HG03575 (cell line): ENCODE results near the gene DPP7.

Experiments
- ATAC-seq: cut with Tn5 transposase; IDR thresholded peaks from one replicate; pipeline ENCODE4 v1.9.1; 2021; ENCODE audit not compliant: unreplicated experiment, insufficient number of reproducible peaks, low FRiP score; ENCODE audit errors: extremely low read depth

Gene DPP7

GRCh38 chr9:137099231-137099630, 15.3 kb downstream of the DPP7 start:
- no peak for ATAC-seq

GRCh38 chr9:137097761-137098462, 16.6 kb downstream of the DPP7 start:
- ATAC-seq = no peak

DNA sequence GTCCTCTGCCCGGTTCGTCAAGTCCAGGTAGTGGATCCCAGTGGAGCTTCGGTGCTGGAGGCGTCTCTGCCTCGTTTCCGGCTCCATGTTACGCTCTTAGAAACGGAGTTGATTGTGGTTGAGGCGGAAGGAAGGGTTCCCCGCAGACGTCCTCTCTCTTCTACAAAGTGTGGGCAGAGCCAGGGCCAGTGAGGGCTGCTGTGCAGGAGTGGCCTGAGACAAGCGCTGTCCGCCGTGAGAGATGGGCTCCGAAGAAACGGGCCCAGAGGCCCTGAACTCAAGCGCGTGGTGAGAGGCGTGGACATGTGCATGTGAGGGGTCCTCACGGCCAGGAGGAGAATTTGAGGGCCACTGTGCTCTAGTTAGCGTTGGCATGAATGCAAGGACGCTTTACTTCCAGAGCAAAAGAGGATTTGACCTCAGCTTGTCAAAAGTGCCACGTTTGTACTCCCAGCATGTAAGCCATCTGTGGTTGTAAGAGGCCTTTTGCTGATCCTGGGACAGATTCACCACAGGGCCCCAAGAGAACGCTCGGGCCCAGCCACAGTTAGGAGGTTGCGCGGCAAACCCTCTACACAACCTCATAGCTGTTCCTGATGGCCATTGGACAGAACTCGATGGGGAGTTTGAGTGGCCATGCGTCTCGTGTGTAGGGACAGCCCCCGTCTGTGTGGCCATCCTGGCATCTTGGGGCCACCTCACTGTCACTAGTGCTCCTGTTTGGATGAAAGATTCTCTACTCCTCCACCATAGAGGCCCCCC, 17.6 kb downstream of the DPP7 start:
- ATAC-seq = no peak

GRCh38 chr9:137095664-137096517, 18.6 kb downstream of the DPP7 start:
- no peak for ATAC-seq

DNA sequence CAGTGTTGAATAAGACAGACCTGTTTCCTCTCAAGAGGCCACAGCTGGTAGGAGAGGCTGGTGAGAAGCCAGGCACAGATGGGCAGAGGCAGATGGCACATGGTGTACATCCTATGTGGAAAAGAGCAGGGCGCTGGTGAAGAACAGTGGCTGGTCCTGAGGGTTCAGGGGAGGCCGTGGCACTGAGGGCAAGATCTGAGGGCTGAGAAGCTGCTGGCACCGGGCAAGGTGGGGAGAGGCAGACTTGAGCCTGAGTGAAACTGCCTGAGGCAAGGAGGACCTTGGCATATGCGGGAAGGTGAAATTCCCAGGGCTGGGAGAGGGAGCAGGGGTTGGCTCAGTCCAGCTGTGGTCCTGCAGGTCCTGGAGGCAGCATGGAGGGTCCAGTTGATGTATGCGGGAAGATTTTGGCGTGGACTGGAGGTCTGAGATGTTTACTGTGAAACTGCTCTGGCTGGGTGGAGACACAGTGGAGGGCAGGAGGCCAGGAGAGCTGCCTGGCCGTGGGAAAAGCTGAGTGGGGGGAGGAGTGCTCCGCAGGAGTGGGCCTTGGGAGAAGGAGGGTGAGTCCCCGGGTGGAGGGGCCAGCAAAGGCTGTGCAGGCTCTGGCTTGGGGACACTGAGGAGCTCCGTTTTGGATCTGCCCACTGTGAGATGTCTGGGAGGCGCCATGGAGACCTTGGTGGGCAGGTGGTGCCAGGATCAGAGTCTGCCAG, 25.1 kb downstream of the DPP7 start:
- no peak for ATAC-seq

- ATAC-seq = no peak
Observed at GRCh38 chr9:137088121-137088520, 26.4 kb downstream of the DPP7 start.

GRCh38 chr9:137087409-137087925, 27.1 kb downstream of the DPP7 start:
- ATAC-seq = no peak

GRCh38 chr9:137086531-137087408, 27.8 kb downstream of the DPP7 start, which contains the start of gene MAN1B1:
TSS of gene MAN1B1 (plus strand) at chr9:137086985. CDS start at chr9:137087000, 15 bp downstream.
- ATAC-seq = peak; percentile 42

DNA sequence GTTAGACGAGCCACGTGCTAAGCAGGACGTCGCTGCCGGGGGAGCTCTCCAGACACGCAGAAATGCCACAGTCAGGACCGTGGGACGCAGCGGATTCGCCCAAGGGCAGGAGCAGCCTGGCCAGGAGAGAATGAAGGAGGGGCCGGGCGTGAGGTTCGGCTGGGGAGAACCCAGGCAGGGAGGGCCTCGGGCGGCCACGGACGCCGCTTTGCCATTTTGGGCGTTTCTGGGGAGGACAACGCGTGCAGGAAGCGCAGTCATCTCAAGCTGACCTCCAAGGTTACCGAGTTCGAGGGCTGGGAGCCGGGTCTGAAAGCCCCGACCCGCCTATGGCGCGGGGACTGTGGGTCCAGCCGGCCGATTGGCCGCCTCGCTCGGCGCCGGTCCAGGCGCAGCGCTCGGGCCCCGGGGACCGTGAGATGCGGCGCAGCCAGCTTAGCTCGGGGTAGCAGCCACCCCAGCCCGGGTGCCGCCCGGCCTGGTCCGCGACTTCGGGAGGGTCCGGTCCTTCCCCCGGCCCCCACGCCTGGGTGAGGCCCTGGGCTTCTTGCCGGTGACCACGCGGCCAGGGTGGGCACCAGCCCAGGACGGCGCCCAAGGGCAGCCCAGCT, 28.5 kb downstream of the DPP7 start:
- no peak for ATAC-seq

- no peak for ATAC-seq
Observed at GRCh38 chr9:137084526-137084925, 30.0 kb downstream of the DPP7 start.

DNA sequence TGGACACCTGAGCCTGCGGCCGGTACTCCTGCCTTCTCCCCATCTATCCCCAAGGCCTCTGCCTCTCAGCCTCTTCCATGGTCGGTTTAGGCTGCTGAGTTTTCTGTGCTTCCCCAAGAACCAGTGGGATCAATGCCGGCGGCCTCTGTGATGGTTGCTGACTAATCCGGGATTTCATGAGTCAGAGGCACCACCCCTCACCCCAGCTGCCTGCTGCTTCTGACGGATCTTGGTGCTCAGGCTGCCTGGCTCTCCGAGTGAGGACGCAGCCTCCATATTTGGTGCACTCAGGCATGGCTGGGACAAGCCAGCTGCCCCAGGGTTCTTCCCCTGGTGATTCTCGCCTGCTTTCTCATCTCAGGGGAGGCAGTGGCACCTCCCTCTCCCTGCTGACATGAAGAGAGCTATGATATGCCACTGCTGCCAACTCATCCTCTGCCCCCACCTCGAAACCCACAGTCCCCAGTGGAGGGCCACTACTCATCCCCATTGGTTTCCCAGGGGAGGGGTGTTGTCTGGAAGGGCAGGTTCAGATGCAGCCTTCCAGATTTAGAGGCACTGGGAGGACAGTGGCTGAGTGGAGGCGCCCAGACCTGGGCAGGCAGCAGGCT, 31.0 kb downstream of the DPP7 start:
- ATAC-seq = no peak

DNA sequence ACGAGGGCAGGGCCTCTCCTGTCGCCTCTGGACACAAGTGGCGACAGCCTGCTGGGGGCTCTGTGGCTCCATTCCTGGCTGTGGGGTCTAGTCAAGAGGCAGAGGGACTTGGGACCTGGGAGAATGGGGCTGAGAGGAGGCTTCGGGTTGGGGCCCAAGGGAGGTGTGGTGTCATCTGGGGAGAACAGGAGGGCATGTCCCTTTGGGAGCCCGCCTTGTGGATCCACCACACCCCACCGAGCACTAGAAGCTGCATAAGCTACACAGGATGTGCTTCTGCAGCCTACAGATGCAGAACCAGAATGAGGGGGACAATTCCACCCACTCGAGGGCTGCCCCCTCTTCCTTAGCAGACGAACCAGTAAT, 31.6 kb downstream of the DPP7 start:
- ATAC-seq = no peak

GRCh38 chr9:137082222-137082924, 32.2 kb downstream of the DPP7 start:
- ATAC-seq = no peak

DNA sequence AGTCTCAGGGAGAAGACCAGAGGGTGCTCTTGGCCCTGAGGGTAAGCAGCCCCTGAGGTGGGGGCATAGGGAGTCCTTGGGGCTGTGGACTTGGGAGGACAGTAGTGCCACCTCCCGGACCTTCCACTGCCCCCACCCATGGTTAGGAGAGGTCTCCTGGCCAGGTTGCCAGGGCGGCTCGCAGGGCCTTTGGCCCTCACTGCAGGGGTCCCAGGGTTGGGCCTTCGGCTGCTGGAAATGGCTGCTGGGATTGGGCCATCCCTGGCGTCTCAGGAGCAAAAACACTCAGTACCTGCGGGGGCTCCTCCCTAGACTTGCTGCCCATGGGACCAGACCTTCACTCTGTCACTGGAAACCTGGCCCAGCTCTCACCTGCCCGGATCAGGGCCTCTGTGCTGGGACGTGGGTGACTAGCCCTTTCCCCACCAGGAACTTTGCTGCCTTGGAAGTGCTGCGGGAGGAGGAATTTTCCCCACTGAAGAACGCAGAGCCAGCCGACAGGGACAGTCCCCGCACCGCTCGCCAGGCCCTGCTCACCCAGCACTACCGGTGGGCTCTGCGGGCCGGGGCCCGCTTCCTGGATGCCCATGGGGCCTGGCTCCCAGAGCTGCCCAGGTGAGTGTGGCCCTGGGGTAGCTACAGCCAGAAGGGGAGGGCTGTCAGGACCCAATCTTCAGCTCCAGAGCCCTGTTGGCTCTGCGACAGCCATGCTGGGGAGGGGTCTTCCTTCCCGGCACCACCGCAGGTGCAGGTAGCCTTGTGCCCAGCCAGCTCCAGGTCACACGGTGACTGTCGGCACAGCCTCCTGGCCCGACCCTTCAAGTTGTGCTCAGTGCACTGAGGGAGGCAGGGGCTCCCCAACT, 34.0 kb downstream of the DPP7 start:
- ATAC-seq = no peak

DNA sequence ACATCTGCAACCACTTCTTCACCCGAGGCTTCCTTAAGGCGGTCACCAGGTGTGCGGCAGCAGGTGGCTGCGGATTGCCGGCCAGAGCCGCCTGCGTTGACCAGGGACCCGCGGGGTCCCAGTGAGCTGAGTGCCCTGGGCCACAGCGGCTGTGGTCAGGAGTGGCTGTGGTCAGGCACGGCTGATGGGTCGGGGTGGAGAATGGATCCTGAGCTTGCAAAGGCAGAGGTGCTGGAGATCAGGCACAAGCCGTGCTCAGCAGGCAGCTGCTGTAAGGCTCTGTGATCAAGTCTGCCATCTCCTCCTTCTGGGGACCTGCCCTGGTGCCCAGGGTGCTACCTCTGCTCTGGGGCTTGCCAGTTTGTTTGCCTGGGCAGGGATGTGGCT, 35.1 kb downstream of the DPP7 start:
- no peak for ATAC-seq
